Inferior parietal cortex (tissue), 1 donor: ENCODE measurements around the gene PIGQ.

Source experiments
- DNase-seq: peaks from one replicate; pipeline ENCODE4 v3.0.0-alpha.2; 2016; ENCODE audit errors: extremely low spot score

The PIGQ gene

GRCh38 chr16:606656-607307 lies 37.0 kb downstream of the PIGQ start:
- DNase-seq, result no peak

- DNase-seq, result no peak
These were observed 38.3 kb downstream of the PIGQ start for GRCh38 chr16:608019-608418.

- DNase-seq, result no peak
These were observed 39.5 kb downstream of the PIGQ start for GRCh38 chr16:609316-609715.

- DNase-seq, result no peak
These were observed 40.2 kb downstream of the PIGQ start for GRCh38 chr16:609984-610383.

- DNase-seq, result peak; percentile 64
These were observed 41.0 kb downstream of the PIGQ start for GRCh38 chr16:610513-611381.

GRCh38 chr16:615122-615521 lies 45.4 kb downstream of the PIGQ start:
- no peak for DNase-seq

GRCh38 chr16:616733-617586 lies 47.2 kb downstream of the PIGQ start:
- DNase-seq, result no peak

GRCh38 chr16:617855-618254 lies 48.1 kb downstream of the PIGQ start:
- DNase-seq, result no peak

- no peak for DNase-seq
These were observed 49.8 kb downstream of the PIGQ start for GRCh38 chr16:619476-620100.

GRCh38 chr16:620700-621525 lies 51.1 kb downstream of the PIGQ start:
- DNase-seq, result no peak

- no peak for DNase-seq
These were observed 51.8 kb downstream of the PIGQ start for GRCh38 chr16:621526-622105.

- DNase-seq, result no peak
These were observed 53.1 kb downstream of the PIGQ start for GRCh38 chr16:622920-623280.

GRCh38 chr16:624526-625070 lies 54.8 kb downstream of the PIGQ start:
- DNase-seq, result no peak

GRCh38 chr16:625117-625976 lies 55.6 kb downstream of the PIGQ start:
- DNase-seq, result no peak

GRCh38 chr16:625977-626765 lies 56.4 kb downstream of the PIGQ start:
- no peak for DNase-seq

- peak; percentile 51 for DNase-seq
These were observed 57.2 kb downstream of the PIGQ start for GRCh38 chr16:626787-627453.

GRCh38 chr16:627454-628239 lies 57.9 kb downstream of the PIGQ start:
- DNase-seq, result no peak
